Measurements from ENCODE around the gene CRYBA4. TPM values are rescaled to one million over a fixed set of nuclear protein-coding genes. Genes with fewer than 3 reads are reported as not detected.

The CRYBA4 gene
- total RNA-seq, 6 experiments from 2014 or later = not detected

DNA sequence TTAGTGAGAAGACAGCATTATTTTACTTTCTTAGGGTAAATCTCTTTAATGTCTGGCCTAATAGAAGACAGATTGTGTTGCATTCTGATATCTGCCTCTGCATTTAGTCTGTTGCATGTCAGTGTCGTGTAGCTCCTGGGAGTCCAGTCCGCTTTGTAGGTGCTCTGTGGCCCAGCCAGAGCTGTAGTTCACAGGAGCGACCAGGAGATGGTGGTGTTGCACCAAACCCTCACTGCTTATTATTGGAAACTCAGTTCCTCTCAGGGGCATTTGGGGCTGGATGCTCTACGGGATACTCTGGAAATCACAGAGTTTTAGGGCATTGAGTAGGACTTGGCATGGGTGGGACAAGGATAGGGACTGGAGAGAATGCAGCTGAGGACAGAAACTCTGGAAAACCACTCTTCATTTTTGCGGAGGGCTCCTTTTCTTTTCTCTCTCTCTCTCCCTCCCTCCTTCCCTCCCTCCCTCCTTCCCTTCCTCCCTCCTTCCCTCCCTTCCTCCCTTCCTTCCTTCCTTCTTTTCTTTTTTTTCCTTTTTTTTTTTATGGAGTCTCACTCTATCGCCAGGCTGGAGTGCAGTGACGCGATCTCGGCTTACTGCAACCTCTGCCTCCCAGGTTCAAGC is 57.4 kb downstream of the CRYBA4 start:
- Mint-ChIP-seq H3K4me1 (ENCODE audit: low read depth) (peaks cover 41% of the 10 kb centered on the region), H3K36me3 (ENCODE audit: low read depth) (peaks cover 36% of the 10 kb centered on the region), H3K27me3 (ENCODE audit: insufficient read depth) (no peaks in the 10 kb centered on the region; the same call in none of the 2 replicates), H3K9me3 (no peaks in the 10 kb centered on the region), H3K4me3 (no peak overlapping the region), H3K27ac (no peak overlapping the region)
- TF ChIP-seq, protein P1, sequence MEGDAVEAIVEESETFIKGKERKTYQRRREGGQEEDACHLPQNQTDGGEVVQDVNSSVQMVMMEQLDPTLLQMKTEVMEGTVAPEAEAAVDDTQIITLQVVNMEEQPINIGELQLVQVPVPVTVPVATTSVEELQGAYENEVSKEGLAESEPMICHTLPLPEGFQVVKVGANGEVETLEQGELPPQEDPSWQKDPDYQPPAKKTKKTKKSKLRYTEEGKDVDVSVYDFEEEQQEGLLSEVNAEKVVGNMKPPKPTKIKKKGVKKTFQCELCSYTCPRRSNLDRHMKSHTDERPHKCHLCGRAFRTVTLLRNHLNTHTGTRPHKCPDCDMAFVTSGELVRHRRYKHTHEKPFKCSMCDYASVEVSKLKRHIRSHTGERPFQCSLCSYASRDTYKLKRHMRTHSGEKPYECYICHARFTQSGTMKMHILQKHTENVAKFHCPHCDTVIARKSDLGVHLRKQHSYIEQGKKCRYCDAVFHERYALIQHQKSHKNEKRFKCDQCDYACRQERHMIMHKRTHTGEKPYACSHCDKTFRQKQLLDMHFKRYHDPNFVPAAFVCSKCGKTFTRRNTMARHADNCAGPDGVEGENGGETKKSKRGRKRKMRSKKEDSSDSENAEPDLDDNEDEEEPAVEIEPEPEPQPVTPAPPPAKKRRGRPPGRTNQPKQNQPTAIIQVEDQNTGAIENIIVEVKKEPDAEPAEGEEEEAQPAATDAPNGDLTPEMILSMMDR (IDR thresholded peaks at IDR 0.05) = peak; percentile 95
- DNase-seq = peak; percentile 71

Other genes starting within 250 kb of the CRYBA4 start
- gene ASPHD2, start 192.7 kb upstream of the CRYBA4 start, total RNA-seq (2021; fragmentation: NEBNext Ultra II Directional; extraction: Animal tissue kit (Norgen Biotek cat#: 25700)) = 1 to 10 TPM in 5 of 6 experiments, under 1 TPM in 1; 0.85 to 2.3 (median 1.3) TPM
- 10 to 100 TPM; 18.0 to 22.6 (median 20.6) TPM for gene HPS4, start 138.2 kb upstream of the CRYBA4 start, total RNA-seq (2021; fragmentation: NEBNext Ultra II Directional; extraction: Animal tissue kit (Norgen Biotek cat#: 25700))
- 10 to 100 TPM; 15.0 to 21.2 (median 19.1) TPM for gene SRRD, start 138.1 kb upstream of the CRYBA4 start, total RNA-seq (2021; fragmentation: NEBNext Ultra II Directional; extraction: Animal tissue kit (Norgen Biotek cat#: 25700))
- 10 to 100 TPM; 31.4 to 35.8 (median 33.9) TPM for gene TFIP11, start 109.5 kb upstream of the CRYBA4 start, total RNA-seq (2021; fragmentation: NEBNext Ultra II Directional; extraction: Animal tissue kit (Norgen Biotek cat#: 25700))
- 10 to 100 TPM; 66.8 to 75.5 (median 73.8) TPM for gene TPST2, start 31.8 kb upstream of the CRYBA4 start, total RNA-seq (2021; fragmentation: NEBNext Ultra II Directional; extraction: Animal tissue kit (Norgen Biotek cat#: 25700))
- gene CRYBB1, start 3.9 kb upstream of the CRYBA4 start, total RNA-seq (2021; fragmentation: NEBNext Ultra II Directional; extraction: Animal tissue kit (Norgen Biotek cat#: 25700)) = not detected
- gene MIAT, start 35.6 kb downstream of the CRYBA4 start, total RNA-seq (2021; fragmentation: NEBNext Ultra II Directional; extraction: Animal tissue kit (Norgen Biotek cat#: 25700)) = under 1 TPM; 0.55 to 0.89 (median 0.75) TPM